Measurements from ENCODE around the gene TGFB2. TPM values are rescaled to one million over a fixed set of nuclear protein-coding genes. Genes with fewer than 3 reads are reported as not detected.

Gene TGFB2
- total and polyA plus RNA-seq, 2 experiments from 2014 or later = 0.31 to 1.4 TPM

DNA sequence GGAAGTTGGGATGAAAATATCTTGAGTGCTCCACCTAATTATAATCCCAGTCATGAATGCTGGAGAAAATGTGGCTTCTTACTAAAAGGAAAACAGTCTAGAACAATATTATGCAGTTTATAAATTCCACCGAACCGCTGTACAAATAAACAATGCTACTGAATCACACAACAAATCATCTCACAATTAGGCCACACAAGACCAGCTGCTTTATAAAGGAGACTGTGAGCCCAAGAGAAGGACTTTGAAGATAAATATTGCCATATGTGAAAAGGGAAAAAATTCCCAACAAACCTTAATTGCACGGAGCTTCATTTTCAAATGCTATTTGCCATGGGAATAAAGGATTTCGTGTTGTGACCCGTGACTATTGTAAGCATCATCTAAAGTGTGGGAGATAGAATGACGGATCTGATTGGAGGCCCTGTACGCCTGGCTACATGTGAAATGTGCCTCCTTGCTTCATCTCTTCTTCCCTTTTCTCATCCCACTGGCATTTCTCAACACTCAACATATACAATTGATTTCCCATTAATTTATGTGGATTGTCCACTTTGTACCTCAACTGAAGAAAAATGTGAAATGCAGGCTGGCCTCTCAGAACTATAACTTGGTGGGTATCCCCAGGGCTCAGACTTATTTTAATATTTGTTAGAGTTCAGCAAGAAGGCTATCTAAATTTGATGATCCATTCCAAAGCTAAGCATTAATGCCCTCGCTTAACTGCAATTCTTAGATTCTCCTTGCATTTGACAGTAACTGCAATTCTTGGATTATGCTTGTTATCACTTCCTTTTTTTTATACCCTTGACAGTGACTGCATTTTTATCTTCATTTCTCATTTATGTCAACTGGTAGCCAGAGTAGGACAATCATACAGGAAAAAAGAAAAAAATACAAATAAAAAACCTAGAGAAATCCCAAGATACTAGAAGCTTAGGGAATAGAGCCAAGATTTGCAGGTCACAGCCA is 122.3 kb downstream of the TGFB2 start:
- no peaks in the 10 kb centered on the region for H3K27me3 Mint-ChIP-seq (ENCODE audit: insufficient read depth, low read depth, poor library complexity)
- DNase-seq (ENCODE audit: low spot score) (no peak), ATAC-seq (no peak)
- no peaks in the 10 kb centered on the region for H3K9me3 Mint-ChIP-seq
- no peak overlapping the region for H2AFZ ChIP-seq
- no peak overlapping the region for H3K27ac ChIP-seq (ENCODE audit: low read depth)
- no peaks in the 10 kb centered on the region for H3K4me1 Mint-ChIP-seq
- H3K27ac Mint-ChIP-seq = no peak overlapping the region
- H3K4me2 ChIP-seq = no peak overlapping the region
- H3K9me2 ChIP-seq (ENCODE audit: insufficient read depth) = no peaks in the 10 kb centered on the region
- no peaks in the 10 kb centered on the region for H3K79me2 ChIP-seq (replicated peaks; ENCODE audit: insufficient read depth)
- TF ChIP-seq, protein P1, sequence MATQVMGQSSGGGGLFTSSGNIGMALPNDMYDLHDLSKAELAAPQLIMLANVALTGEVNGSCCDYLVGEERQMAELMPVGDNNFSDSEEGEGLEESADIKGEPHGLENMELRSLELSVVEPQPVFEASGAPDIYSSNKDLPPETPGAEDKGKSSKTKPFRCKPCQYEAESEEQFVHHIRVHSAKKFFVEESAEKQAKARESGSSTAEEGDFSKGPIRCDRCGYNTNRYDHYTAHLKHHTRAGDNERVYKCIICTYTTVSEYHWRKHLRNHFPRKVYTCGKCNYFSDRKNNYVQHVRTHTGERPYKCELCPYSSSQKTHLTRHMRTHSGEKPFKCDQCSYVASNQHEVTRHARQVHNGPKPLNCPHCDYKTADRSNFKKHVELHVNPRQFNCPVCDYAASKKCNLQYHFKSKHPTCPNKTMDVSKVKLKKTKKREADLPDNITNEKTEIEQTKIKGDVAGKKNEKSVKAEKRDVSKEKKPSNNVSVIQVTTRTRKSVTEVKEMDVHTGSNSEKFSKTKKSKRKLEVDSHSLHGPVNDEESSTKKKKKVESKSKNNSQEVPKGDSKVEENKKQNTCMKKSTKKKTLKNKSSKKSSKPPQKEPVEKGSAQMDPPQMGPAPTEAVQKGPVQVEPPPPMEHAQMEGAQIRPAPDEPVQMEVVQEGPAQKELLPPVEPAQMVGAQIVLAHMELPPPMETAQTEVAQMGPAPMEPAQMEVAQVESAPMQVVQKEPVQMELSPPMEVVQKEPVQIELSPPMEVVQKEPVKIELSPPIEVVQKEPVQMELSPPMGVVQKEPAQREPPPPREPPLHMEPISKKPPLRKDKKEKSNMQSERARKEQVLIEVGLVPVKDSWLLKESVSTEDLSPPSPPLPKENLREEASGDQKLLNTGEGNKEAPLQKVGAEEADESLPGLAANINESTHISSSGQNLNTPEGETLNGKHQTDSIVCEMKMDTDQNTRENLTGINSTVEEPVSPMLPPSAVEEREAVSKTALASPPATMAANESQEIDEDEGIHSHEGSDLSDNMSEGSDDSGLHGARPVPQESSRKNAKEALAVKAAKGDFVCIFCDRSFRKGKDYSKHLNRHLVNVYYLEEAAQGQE (IDR thresholded peaks at IDR 0.05; ENCODE audit: unreplicated experiment) = no peak
- TF ChIP-seq JUNB (IDR thresholded peaks at IDR 0.05; ENCODE audit: unreplicated experiment) (no peak), POLR2AphosphoS5 (IDR thresholded peaks at IDR 0.05; ENCODE audit: low read depth) (no peak), EZH2 (IDR thresholded peaks at IDR 0.05; ENCODE audit: low read depth, unreplicated experiment) (no peak), ZNF331 (CRISPR knock-in tag; IDR thresholded peaks at IDR 0.05; ENCODE audit: low read depth) (no peak), ZNF114 (CRISPR knock-in tag; IDR thresholded peaks at IDR 0.05) (no peak)
- TF ChIP-seq, protein P2, sequence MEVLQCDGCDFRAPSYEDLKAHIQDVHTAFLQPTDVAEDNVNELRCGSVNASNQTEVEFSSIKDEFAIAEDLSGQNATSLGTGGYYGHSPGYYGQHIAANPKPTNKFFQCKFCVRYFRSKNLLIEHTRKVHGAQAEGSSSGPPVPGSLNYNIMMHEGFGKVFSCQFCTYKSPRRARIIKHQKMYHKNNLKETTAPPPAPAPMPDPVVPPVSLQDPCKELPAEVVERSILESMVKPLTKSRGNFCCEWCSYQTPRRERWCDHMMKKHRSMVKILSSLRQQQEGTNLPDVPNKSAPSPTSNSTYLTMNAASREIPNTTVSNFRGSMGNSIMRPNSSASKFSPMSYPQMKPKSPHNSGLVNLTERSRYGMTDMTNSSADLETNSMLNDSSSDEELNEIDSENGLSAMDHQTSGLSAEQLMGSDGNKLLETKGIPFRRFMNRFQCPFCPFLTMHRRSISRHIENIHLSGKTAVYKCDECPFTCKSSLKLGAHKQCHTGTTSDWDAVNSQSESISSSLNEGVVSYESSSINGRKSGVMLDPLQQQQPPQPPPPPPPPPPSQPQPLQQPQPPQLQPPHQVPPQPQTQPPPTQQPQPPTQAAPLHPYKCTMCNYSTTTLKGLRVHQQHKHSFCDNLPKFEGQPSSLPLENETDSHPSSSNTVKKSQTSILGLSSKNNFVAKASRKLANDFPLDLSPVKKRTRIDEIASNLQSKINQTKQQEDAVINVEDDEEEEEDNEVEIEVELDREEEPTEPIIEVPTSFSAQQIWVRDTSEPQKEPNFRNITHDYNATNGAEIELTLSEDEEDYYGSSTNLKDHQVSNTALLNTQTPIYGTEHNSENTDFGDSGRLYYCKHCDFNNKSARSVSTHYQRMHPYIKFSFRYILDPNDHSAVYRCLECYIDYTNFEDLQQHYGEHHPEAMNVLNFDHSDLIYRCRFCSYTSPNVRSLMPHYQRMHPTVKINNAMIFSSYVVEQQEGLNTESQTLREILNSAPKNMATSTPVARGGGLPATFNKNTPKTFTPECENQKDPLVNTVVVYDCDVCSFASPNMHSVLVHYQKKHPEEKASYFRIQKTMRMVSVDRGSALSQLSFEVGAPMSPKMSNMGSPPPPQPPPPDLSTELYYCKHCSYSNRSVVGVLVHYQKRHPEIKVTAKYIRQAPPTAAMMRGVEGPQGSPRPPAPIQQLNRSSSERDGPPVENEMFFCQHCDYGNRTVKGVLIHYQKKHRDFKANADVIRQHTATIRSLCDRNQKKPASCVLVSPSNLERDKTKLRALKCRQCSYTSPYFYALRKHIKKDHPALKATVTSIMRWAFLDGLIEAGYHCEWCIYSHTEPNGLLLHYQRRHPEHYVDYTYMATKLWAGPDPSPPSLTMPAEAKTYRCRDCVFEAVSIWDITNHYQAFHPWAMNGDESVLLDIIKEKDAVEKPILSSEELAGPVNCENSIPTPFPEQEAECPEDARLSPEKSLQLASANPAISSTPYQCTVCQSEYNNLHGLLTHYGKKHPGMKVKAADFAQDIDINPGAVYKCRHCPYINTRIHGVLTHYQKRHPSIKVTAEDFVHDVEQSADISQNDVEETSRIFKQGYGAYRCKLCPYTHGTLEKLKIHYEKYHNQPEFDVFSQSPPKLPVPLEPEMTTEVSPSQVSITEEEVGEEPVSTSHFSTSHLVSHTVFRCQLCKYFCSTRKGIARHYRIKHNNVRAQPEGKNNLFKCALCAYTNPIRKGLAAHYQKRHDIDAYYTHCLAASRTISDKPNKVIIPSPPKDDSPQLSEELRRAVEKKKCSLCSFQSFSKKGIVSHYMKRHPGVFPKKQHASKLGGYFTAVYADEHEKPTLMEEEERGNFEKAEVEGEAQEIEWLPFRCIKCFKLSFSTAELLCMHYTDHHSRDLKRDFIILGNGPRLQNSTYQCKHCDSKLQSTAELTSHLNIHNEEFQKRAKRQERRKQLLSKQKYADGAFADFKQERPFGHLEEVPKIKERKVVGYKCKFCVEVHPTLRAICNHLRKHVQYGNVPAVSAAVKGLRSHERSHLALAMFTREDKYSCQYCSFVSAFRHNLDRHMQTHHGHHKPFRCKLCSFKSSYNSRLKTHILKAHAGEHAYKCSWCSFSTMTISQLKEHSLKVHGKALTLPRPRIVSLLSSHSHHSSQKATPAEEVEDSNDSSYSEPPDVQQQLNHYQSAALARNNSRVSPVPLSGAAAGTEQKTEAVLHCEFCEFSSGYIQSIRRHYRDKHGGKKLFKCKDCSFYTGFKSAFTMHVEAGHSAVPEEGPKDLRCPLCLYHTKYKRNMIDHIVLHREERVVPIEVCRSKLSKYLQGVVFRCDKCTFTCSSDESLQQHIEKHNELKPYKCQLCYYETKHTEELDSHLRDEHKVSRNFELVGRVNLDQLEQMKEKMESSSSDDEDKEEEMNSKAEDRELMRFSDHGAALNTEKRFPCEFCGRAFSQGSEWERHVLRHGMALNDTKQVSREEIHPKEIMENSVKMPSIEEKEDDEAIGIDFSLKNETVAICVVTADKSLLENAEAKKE (CRISPR knock-in tag; IDR thresholded peaks at IDR 0.05) = no peak
- TF ChIP-seq, protein P3, sequence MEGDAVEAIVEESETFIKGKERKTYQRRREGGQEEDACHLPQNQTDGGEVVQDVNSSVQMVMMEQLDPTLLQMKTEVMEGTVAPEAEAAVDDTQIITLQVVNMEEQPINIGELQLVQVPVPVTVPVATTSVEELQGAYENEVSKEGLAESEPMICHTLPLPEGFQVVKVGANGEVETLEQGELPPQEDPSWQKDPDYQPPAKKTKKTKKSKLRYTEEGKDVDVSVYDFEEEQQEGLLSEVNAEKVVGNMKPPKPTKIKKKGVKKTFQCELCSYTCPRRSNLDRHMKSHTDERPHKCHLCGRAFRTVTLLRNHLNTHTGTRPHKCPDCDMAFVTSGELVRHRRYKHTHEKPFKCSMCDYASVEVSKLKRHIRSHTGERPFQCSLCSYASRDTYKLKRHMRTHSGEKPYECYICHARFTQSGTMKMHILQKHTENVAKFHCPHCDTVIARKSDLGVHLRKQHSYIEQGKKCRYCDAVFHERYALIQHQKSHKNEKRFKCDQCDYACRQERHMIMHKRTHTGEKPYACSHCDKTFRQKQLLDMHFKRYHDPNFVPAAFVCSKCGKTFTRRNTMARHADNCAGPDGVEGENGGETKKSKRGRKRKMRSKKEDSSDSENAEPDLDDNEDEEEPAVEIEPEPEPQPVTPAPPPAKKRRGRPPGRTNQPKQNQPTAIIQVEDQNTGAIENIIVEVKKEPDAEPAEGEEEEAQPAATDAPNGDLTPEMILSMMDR (conservative IDR thresholded peaks at IDR 0.05; ENCODE audit: low read depth in 2 of 2) = no peak
- H3K27me3 ChIP-seq (ENCODE audit: insufficient read depth) = no peaks in the 10 kb centered on the region
- H4K20me1 ChIP-seq (replicated peaks; ENCODE audit: insufficient read depth) = no peaks in the 10 kb centered on the region
- no peaks in the 10 kb centered on the region for H3K4me1 ChIP-seq (ENCODE audit: insufficient read depth)
- no peaks in the 10 kb centered on the region for H3F3A ChIP-seq (replicated peaks; ENCODE audit: low read depth)
- no peak overlapping the region for H3K4me3 ChIP-seq
- no peaks in the 10 kb centered on the region for H3K36me3 Mint-ChIP-seq (ENCODE audit: low read depth)
- H3K4me3 Mint-ChIP-seq = no peak overlapping the region
- H3K36me3 ChIP-seq (ENCODE audit: insufficient read depth) = no peaks in the 10 kb centered on the region

All from GM23338 (cell line).